ENCODE data around the gene FUZ.

FUZ gene

GRCh38 chr19:49766930-49767299, 46.2 kb downstream of the FUZ start, which contains the start of gene AP2A1:
Gene AP2A1 (plus strand): TSS chr19:49767001. CDS start chr19:49767134, 133 bp downstream.
- Histone ChIP-seq H3K9me3 (no peaks in the 10 kb centered on the region), H3K27me3 (no peaks in the 10 kb centered on the region), H3K4me3 (ENCODE audit: low read depth, low read length) (peak within 1 kb of the TSS; percentile 88), H3K4me1 (0 out of 2 replicates have a peak, but pooled peaks cover 3% of the 10 kb centered on the region), H3K36me3 (no peaks in the 10 kb centered on the region)
- DNase-seq, result no peak
- no peak for TF ChIP-seq CTCF (IDR thresholded peaks at IDR 0.05; ENCODE audit: low read depth, low read length)

- no peaks in the 10 kb centered on the region for H3K36me3 ChIP-seq
- H3K9me3 ChIP-seq, result no peaks in the 10 kb centered on the region
- TF ChIP-seq CTCF (IDR thresholded peaks at IDR 0.05; ENCODE audit: low read depth, low read length), result no peak
- 0 out of 2 replicates have a peak, but pooled peaks cover 3% of the 10 kb centered on the region for H3K4me1 ChIP-seq
- H3K27me3 ChIP-seq, result no peaks in the 10 kb centered on the region
- DNase-seq, result peak; percentile 99
- H3K4me3 ChIP-seq (ENCODE audit: low read depth, low read length), result peak overlapping the region; percentile 52
Measured at GRCh38 chr19:49766007-49766929, 46.8 kb downstream of the FUZ start.

DNA sequence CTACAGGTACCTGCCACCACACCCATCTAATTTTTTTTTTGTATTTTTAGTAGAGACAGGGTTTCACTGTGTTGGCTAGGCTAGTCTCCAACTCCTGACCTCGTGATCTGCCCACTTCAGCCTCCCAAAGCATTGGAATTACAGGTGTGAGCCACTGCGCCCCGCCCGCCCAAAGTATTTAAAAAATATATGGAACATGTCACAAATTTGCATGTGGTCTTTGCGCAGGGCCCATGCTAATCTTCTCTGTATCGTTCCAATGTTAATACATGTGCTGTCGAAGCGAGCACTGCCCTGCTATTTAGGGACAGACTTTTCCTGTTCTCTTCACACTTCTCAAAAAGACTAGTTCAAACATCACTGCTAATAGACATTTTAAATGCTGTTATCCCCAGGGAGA, 48.8 kb downstream of the FUZ start:
- no peak for TF ChIP-seq CTCF (IDR thresholded peaks at IDR 0.05; ENCODE audit: low read depth, low read length)
- no peak for DNase-seq
- Histone ChIP-seq H3K4me3 (ENCODE audit: low read depth, low read length) (no peak overlapping the region), H3K4me1 (0 out of 2 replicates have a peak, but pooled peaks cover 3% of the 10 kb centered on the region), H3K27me3 (no peaks in the 10 kb centered on the region), H3K36me3 (no peaks in the 10 kb centered on the region), H3K9me3 (no peaks in the 10 kb centered on the region)

- no peak within 1 kb of the TSS for H3K4me3 ChIP-seq (ENCODE audit: low read depth, low read length)
- no peaks in the 10 kb centered on the region for H3K36me3 ChIP-seq
- H3K27me3 ChIP-seq, result no peaks in the 10 kb centered on the region
- H3K9me3 ChIP-seq, result no peaks in the 10 kb centered on the region
- TF ChIP-seq CTCF (IDR thresholded peaks at IDR 0.05; ENCODE audit: low read depth, low read length), result no peak
- DNase-seq, result no peak
- 0 out of 2 replicates have a peak, but pooled peaks cover 3% of the 10 kb centered on the region for H3K4me1 ChIP-seq
Measured at GRCh38 chr19:49763230-49763629, 49.9 kb downstream of the FUZ start, which contains the start of gene TSKS. Gene TSKS (minus strand): TSS chr19:49763306. CDS start chr19:49763247, 59 bp downstream.

GRCh38 chr19:49761625-49762311, 51.3 kb downstream of the FUZ start:
- no peak for TF ChIP-seq CTCF (IDR thresholded peaks at IDR 0.05; ENCODE audit: low read depth, low read length)

More at GRCh38 chr19:49761625-49762311, 51.3 kb downstream of the FUZ start:
- H3K36me3 ChIP-seq, result no peaks in the 10 kb centered on the region
- no peak for DNase-seq
- H3K4me1 ChIP-seq, result no peaks in the 10 kb centered on the region
- no peaks in the 10 kb centered on the region for H3K9me3 ChIP-seq
- no peaks in the 10 kb centered on the region for H3K27me3 ChIP-seq
- no peak overlapping the region for H3K4me3 ChIP-seq (ENCODE audit: low read depth, low read length)
